ENCODE results near the gene CEP170B.

- peak; percentile 78 for TF ChIP-seq CTCF (IDR thresholded peaks at IDR 0.05)
- TF ChIP-seq EZH2 (IDR thresholded peaks at IDR 0.05; ENCODE audit: borderline replicate concordance, insufficient read depth, low read depth, low read length, poor library complexity, severe bottlenecking): no peak
Measured at GRCh38 chr14:104826189-104826860, 38.7 kb upstream of the CEP170B start.
